HG03280 (cell line): ENCODE results near the gene RFK.

Experiments used
- ATAC-seq: cut with Tn5 transposase; IDR thresholded peaks from one replicate; pipeline ENCODE4 v1.9.1; 2021; ENCODE audit warnings: mild to moderate bottlenecking, moderate library complexity; ENCODE audit not compliant: unreplicated experiment

Gene RFK

GRCh38 chr9:76336027-76336426, 58.2 kb downstream of the RFK start:
- no peak for ATAC-seq
